Measurements from ENCODE around the gene GALNT17. TPM values are rescaled to one million over a fixed set of nuclear protein-coding genes. Genes with fewer than 3 reads are reported as not detected.
"Not testable (repeated sequence)": the region's sequence is repeated elsewhere in the genome, so short reads cannot be mapped to it uniquely, and the experiment has no call there.

The GALNT17 gene
- total and polyA plus RNA-seq, 4 donors: 2.8 to 10.8 (median 7.4) TPM

GRCh38 chr7:71630516-71630915 is 498.6 kb downstream of the GALNT17 start:
- WGBS, 2 donors: 88 to 93% methylated on average over 4 of the region's 4 CpGs
- no peak for TF ChIP-seq CTCF (IDR thresholded peaks at IDR 0.05; ENCODE audit: control extremely low read depth, extremely low read depth)
- Histone ChIP-seq H3K4me1 (ENCODE audit: control insufficient read depth in 5 of 5, insufficient read depth in 5 of 5, low read length in 5 of 5) (peaks cover 0 to 13% (median 4%) of the 10 kb centered on the region in 5 donors), H3K27me3 (ENCODE audit: control insufficient read depth in 3 of 3, insufficient read depth in 3 of 3, low read length in 2 of 3) (no peaks in the 10 kb centered on the region), H3K36me3 (ENCODE audit: control insufficient read depth in 4 of 4, insufficient read depth in 4 of 4, low read length in 4 of 4) (no peaks in the 10 kb centered on the region), H3K9ac (ENCODE audit: insufficient read depth in 1 of 2, low read length in 2 of 2) (no peak overlapping the region), H3K27ac (ENCODE audit: low read depth in 1 of 2, low read length in 1 of 2) (peak overlapping the region in 1 of 2 donors; percentile 59), H3K4me3 (no peak overlapping the region), H3K9me3 (ENCODE audit: control insufficient read depth in 4 of 4, insufficient read depth in 3 of 4, low read length in 3 of 4) (peaks cover 0 to 3% (median under 1%) of the 10 kb centered on the region in 4 donors)
- ATAC-seq (ENCODE audit: insufficient read depth, low FRiP score) (no peak), DNase-seq (no peak)

GRCh38 chr7:71633551-71634008 is 501.6 kb downstream of the GALNT17 start:
- no peak for ATAC-seq (ENCODE audit: insufficient read depth, low FRiP score)
- DNase-seq: peak in 2 of 3 donors; percentile 26 to 35
- Histone ChIP-seq H3K27ac (ENCODE audit: low read depth in 1 of 2, low read length in 1 of 2) (no peak overlapping the region), H3K9me3 (ENCODE audit: control insufficient read depth in 4 of 4, insufficient read depth in 3 of 4, low read length in 3 of 4) (peaks cover 0 to 3% (median under 1%) of the 10 kb centered on the region in 4 donors), H3K36me3 (ENCODE audit: control insufficient read depth in 4 of 4, insufficient read depth in 4 of 4, low read length in 4 of 4) (no peaks in the 10 kb centered on the region), H3K4me1 (ENCODE audit: control insufficient read depth in 5 of 5, insufficient read depth in 5 of 5, low read length in 5 of 5) (peaks cover 0 to 13% (median 4%) of the 10 kb centered on the region in 5 donors), H3K9ac (ENCODE audit: insufficient read depth in 1 of 2, low read length in 2 of 2) (no peak overlapping the region), H3K4me3 (no peak overlapping the region), H3K27me3 (ENCODE audit: control insufficient read depth in 3 of 3, insufficient read depth in 3 of 3, low read length in 2 of 3) (no peaks in the 10 kb centered on the region)
- WGBS, 2 donors: 15 to 19% methylated on average over 6 of the region's 6 CpGs
- no peak for TF ChIP-seq CTCF (IDR thresholded peaks at IDR 0.05; ENCODE audit: control extremely low read depth, extremely low read depth)

- H3K9me3 ChIP-seq (ENCODE audit: control insufficient read depth in 4 of 4, insufficient read depth in 3 of 4, low read length in 3 of 4); H3K4me3 ChIP-seq; H3K27ac ChIP-seq (ENCODE audit: low read depth in 1 of 2, low read length in 1 of 2); DNase-seq; H3K36me3 ChIP-seq (ENCODE audit: control insufficient read depth in 4 of 4, insufficient read depth in 4 of 4, low read length in 4 of 4); H3K9ac ChIP-seq (ENCODE audit: insufficient read depth in 1 of 2, low read length in 2 of 2); ATAC-seq (ENCODE audit: insufficient read depth, low FRiP score); H3K27me3 ChIP-seq (ENCODE audit: control insufficient read depth in 3 of 3, insufficient read depth in 3 of 3, low read length in 2 of 3): not testable (repeated sequence)
- 69 to 93% methylated on average over 3 of the region's 3 CpGs for WGBS, 2 donors
- H3K4me1 ChIP-seq (ENCODE audit: control insufficient read depth in 5 of 5, insufficient read depth in 5 of 5, low read length in 5 of 5): peaks cover 0 to 10% (median 2%) of the 10 kb centered on the region in 5 donors
Measured at GRCh38 chr7:71635849-71636248, 503.9 kb downstream of the GALNT17 start.

- Histone ChIP-seq H3K9me3 (ENCODE audit: control insufficient read depth in 4 of 4, insufficient read depth in 3 of 4, low read length in 3 of 4) (no peaks in the 10 kb centered on the region), H3K27ac (ENCODE audit: low read depth in 1 of 2, low read length in 1 of 2) (no peak overlapping the region), H3K4me3 (no peak overlapping the region), H3K4me1 (ENCODE audit: control insufficient read depth in 5 of 5, insufficient read depth in 5 of 5, low read length in 5 of 5) (peaks cover 0 to 6% (median 2%) of the 10 kb centered on the region in 5 donors), H3K27me3 (ENCODE audit: control insufficient read depth in 3 of 3, insufficient read depth in 3 of 3, low read length in 2 of 3) (no peaks in the 10 kb centered on the region), H3K36me3 (ENCODE audit: control insufficient read depth in 4 of 4, insufficient read depth in 4 of 4, low read length in 4 of 4) (no peaks in the 10 kb centered on the region), H3K9ac (ENCODE audit: insufficient read depth in 1 of 2, low read length in 2 of 2) (no peak overlapping the region)
- no peak for TF ChIP-seq CTCF (IDR thresholded peaks at IDR 0.05; ENCODE audit: control extremely low read depth, extremely low read depth)
- 42 to 57% methylated on average over 4 of the region's 4 CpGs for WGBS, 2 donors
- peak; percentile 45 to 69 (median 50) for DNase-seq
- ATAC-seq (ENCODE audit: insufficient read depth, low FRiP score): no peak
Measured at GRCh38 chr7:71636329-71636728, 504.4 kb downstream of the GALNT17 start.

Data from lung (tissue), 12 donors.